Ascending aorta (tissue), 2 donors: ENCODE measurements around the gene CLEC18B. TPM values are rescaled to one million over a fixed set of nuclear protein-coding genes. Genes with fewer than 3 reads are reported as not detected.

Experiments
- DNase-seq, 2 donors: peaks; one replicate each; pipeline ENCODE4 v3.0.0-alpha.2; 2019; ENCODE audit warnings: low spot score in 2 of 2
- H3K27ac ChIP-seq, 2 donors: fragments of 200-600 bp; sonication (generic); one replicate each; pipeline ENCODE4 v1.5.1; 2016 to 2017; ENCODE audit warnings: mild to moderate bottlenecking in 1 of 2
- H3K27me3 ChIP-seq: fragments of 200-600 bp; sonication (generic); one replicate; pipeline ENCODE4 v1.5.1; 2017
- H3K36me3 ChIP-seq, 2 donors: fragments of 200-600 bp; sonication (generic); one replicate each; pipeline ENCODE4 v1.5.1; 2016
- H3K4me1 ChIP-seq, 2 donors: fragments of 200-600 bp; sonication (generic); one replicate each; pipeline ENCODE4 v1.5.1; 2016 to 2017; ENCODE audit warnings: mild to moderate bottlenecking in 1 of 2
- H3K4me3 ChIP-seq, 2 donors: fragments of 200-600 bp; sonication (generic); one replicate each; pipeline ENCODE4 v1.5.1; 2016 to 2017; ENCODE audit warnings: mild to moderate bottlenecking in 1 of 2
- H3K9me3 ChIP-seq, 2 donors: fragments of 200-600 bp; sonication (generic); one replicate each; pipeline ENCODE4 v1.5.1; 2016
- CTCF ChIP-seq, 3 experiments: fragments of 200-600 bp in 2 of 3; fragments of 450-650 bp in 1 of 3; sonication (generic) in 2 of 3; IDR thresholded peaks; one replicate each; pipeline ENCODE4 v1.5.1; 2016 to 2019; ENCODE audit warnings: antibody characterized with exemption in 3 of 3, mild to moderate bottlenecking in 1 of 3, moderate library complexity in 1 of 3
- intact Hi-C: fragments of 100-400 bp; cut with DNase I; formaldehyde crosslinking; loops from one replicate; pipeline ENCODE4 v1.15.1; 2023
- total RNA-seq: library from RNA; depleted of rRNA; stranded (reverse); fragments of >200 nt; gene quantifications from one replicate; pipeline ENCODE4 v1.1.0, GENCODE V29; 2016

Gene CLEC18B
- total RNA-seq, 1 donor from 2014 or later: not detected

DNA sequence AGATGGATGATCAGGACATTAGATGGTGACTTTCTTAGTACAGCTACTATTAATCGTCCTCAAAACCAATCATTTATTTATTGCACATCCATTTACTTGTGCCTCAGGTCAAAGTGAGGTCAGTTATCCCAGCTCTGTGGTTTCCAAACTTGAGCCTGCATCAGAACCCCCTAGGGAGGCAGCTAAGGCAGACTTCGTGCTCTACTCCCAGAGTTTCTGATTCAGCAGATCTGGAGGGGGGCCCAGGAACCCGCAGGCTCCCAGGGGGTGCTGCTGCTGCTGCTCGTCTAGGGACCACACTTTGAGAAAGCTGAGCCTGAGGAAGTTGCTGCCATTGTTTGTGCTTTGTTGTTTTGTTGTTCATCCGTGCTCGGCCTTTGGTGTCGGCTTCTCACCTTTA, 44.0 kb upstream of the CLEC18B start:
- no peak overlapping the region for H3K4me3 ChIP-seq
- H3K27ac ChIP-seq: no peak overlapping the region
- H3K27me3 ChIP-seq: no peaks in the 10 kb centered on the region
- no peak for TF ChIP-seq CTCF (IDR thresholded peaks at IDR 0.05)
- peaks cover 72 to 97% of the 10 kb centered on the region in 2 donors for H3K36me3 ChIP-seq
- no peak for DNase-seq
- intact Hi-C loops: no loop called here
- H3K9me3 ChIP-seq: no peaks in the 10 kb centered on the region
- no peaks in the 10 kb centered on the region for H3K4me1 ChIP-seq

GRCh38 chr16:74463888-74464287, 42.6 kb upstream of the CLEC18B start:
- intact Hi-C loops: no loop called here
- Histone ChIP-seq H3K4me3 (no peak overlapping the region), H3K27me3 (no peaks in the 10 kb centered on the region), H3K27ac (no peak overlapping the region), H3K9me3 (no peaks in the 10 kb centered on the region), H3K4me1 (no peaks in the 10 kb centered on the region), H3K36me3 (peaks cover 70 to 97% of the 10 kb centered on the region in 2 donors)
- no peak for TF ChIP-seq CTCF (IDR thresholded peaks at IDR 0.05)
- DNase-seq: no peak

- no peaks in the 10 kb centered on the region for H3K9me3 ChIP-seq
- H3K27me3 ChIP-seq: no peaks in the 10 kb centered on the region
- no peak for DNase-seq
- intact Hi-C loops: no loop called here
- no peak overlapping the region for H3K27ac ChIP-seq
- H3K36me3 ChIP-seq: peaks cover 74 to 94% of the 10 kb centered on the region in 2 donors
- no peaks in the 10 kb centered on the region for H3K4me1 ChIP-seq
- no peak overlapping the region for H3K4me3 ChIP-seq
- TF ChIP-seq CTCF (IDR thresholded peaks at IDR 0.05): no peak
These were observed 41.1 kb upstream of the CLEC18B start for GRCh38 chr16:74462361-74462760.

DNA sequence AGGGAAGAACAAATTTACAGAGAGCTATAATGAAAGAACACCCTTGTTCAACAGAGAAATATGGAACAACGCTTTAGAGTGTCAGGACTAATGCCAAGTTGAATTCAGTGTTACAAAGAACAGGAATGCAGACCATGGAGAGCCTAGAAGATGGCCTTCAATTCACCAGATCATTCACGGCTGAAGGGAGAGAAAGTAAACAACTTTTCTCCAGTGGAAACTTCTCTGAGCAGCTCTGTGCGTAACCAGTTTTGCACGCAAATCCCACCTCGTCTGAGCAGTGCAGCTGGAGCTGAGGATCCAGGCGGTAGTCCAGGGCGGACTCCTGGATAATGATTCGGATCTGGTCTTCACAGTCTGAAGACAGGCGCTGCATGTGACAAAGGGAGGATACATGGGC, 40.5 kb upstream of the CLEC18B start:
- Histone ChIP-seq H3K9me3 (no peaks in the 10 kb centered on the region), H3K4me1 (no peaks in the 10 kb centered on the region), H3K27ac (no peak overlapping the region), H3K4me3 (no peak overlapping the region), H3K36me3 (peaks cover 74 to 94% of the 10 kb centered on the region in 2 donors), H3K27me3 (no peaks in the 10 kb centered on the region)
- intact Hi-C loops: no loop called here
- TF ChIP-seq CTCF (IDR thresholded peaks at IDR 0.05): no peak
- DNase-seq: no peak

DNA sequence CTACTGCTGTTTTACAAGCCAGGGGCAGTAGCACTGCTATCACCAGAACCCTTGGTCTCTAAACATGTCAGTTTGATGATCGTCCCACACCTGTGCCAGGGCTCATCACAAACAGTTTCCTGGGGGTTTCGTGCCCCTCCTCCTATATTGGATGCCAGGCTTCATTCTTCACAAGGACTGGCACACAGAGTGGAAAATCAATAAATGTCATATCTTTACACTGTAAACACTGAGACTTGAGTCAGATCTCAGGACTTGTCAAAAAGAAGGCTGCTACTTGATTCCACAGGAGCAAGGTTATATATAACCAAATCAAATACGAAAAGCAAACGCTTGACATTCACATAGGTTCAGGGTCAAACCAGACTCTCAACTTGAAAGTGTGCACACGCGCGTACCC, 39.3 kb upstream of the CLEC18B start:
- no peak overlapping the region for H3K27ac ChIP-seq
- no peak for DNase-seq
- H3K4me3 ChIP-seq: no peak overlapping the region
- H3K9me3 ChIP-seq: no peaks in the 10 kb centered on the region
- TF ChIP-seq CTCF (IDR thresholded peaks at IDR 0.05): no peak
- H3K4me1 ChIP-seq: no peaks in the 10 kb centered on the region
- H3K27me3 ChIP-seq: no peaks in the 10 kb centered on the region
- intact Hi-C loops: no loop called here
- peaks cover 81 to 94% of the 10 kb centered on the region in 2 donors for H3K36me3 ChIP-seq

DNA sequence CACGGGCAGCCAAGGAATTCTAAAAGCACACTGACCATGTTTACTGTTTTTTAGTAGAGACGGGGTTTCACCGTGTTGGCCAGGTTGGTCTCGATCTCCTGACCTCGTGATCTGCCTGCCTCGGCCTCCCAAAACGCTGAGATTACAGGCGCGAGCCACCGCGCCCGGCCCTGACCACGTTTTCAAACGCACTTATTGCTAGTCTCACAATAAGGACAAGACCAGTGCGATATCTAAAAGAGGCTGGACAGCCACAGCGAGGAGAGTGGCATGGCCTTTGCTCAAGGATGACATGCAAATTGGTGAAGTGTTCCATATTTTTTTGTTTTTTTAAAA, 35.0 kb upstream of the CLEC18B start:
- intact Hi-C loops: loop anchor here (10.0 kb wide), 1 partner anchor 169 kb away; no protein-coding TSS in a partner anchor
- Histone ChIP-seq H3K9me3 (no peaks in the 10 kb centered on the region), H3K36me3 (peaks cover 62 to 84% of the 10 kb centered on the region in 2 donors), H3K4me1 (no peaks in the 10 kb centered on the region), H3K27ac (no peak overlapping the region), H3K4me3 (no peak overlapping the region), H3K27me3 (no peaks in the 10 kb centered on the region)
- no peak for DNase-seq
- no peak for TF ChIP-seq CTCF (IDR thresholded peaks at IDR 0.05)
